GM18951 (cell line): ENCODE results near the gene SDCCAG8.

Experiments used
- POLR2A ChIP-seq: IDR thresholded peaks from 4 replicates; pipeline ENCODE4 v1.6.1; 2011; ENCODE audit warnings: mild to moderate bottlenecking; ENCODE audit not compliant: insufficient read length, insufficient read depth; ENCODE audit errors: extremely low read depth
- in situ Hi-C: fragments of 300-500 bp; cut with MboI; formaldehyde crosslinking; loops from one replicate; pipeline ENCODE4 v1.12.0; 2022; ENCODE audit warnings: low sequenced_read_pairs, mixed read lengths, inconsistent platforms; ENCODE audit not compliant: unreplicated experiment

SDCCAG8 gene

GRCh38 chr1:243499248-243499647 lies 243.4 kb downstream of the SDCCAG8 start:
- in situ Hi-C loops, result no loop called here
- TF ChIP-seq POLR2A, result no peak

GRCh38 chr1:243499711-243500110 lies 243.9 kb downstream of the SDCCAG8 start:
- no peak for TF ChIP-seq POLR2A
- in situ Hi-C loops, result no loop called here

- in situ Hi-C loops, result no loop called here
- no peak for TF ChIP-seq POLR2A
These were observed 244.7 kb downstream of the SDCCAG8 start for GRCh38 chr1:243500512-243500911.

- in situ Hi-C loops, result no loop called here
These were observed 245.2 kb downstream of the SDCCAG8 start for GRCh38 chr1:243501002-243501401.

GRCh38 chr1:243503155-243503554 lies 247.3 kb downstream of the SDCCAG8 start:
- no peak for TF ChIP-seq POLR2A
- in situ Hi-C loops, result no loop called here

More at GRCh38 chr1:243501002-243501401, 245.2 kb downstream of the SDCCAG8 start:
- no peak for TF ChIP-seq POLR2A

- in situ Hi-C loops, result no loop called here
- no peak for TF ChIP-seq POLR2A
These were observed 250.3 kb downstream of the SDCCAG8 start for GRCh38 chr1:243505986-243506689.

- in situ Hi-C loops, result no loop called here
- no peak for TF ChIP-seq POLR2A
These were observed 251.3 kb downstream of the SDCCAG8 start for GRCh38 chr1:243507001-243507671.

GRCh38 chr1:243507672-243508302 lies 251.9 kb downstream of the SDCCAG8 start:
- in situ Hi-C loops, result no loop called here

GRCh38 chr1:243508303-243508713 lies 252.5 kb downstream of the SDCCAG8 start:
- no peak for TF ChIP-seq POLR2A
- in situ Hi-C loops, result no loop called here

More at GRCh38 chr1:243507672-243508302, 251.9 kb downstream of the SDCCAG8 start:
- no peak for TF ChIP-seq POLR2A

GRCh38 chr1:243508943-243509342 lies 253.1 kb downstream of the SDCCAG8 start:
- no peak for TF ChIP-seq POLR2A
- in situ Hi-C loops, result no loop called here

- in situ Hi-C loops, result no loop called here
- TF ChIP-seq POLR2A, result no peak
These were observed 255.1 kb downstream of the SDCCAG8 start for GRCh38 chr1:243510928-243511327.

GRCh38 chr1:243513726-243514491 lies 258.1 kb downstream of the SDCCAG8 start:
- in situ Hi-C loops, result no loop called here
- no peak for TF ChIP-seq POLR2A

GRCh38 chr1:243514927-243515326 lies 259.1 kb downstream of the SDCCAG8 start:
- no peak for TF ChIP-seq POLR2A
- in situ Hi-C loops, result no loop called here
